Testis (tissue), 3 donors: ENCODE measurements around the gene SMIM7. TPM values are rescaled to one million over a fixed set of nuclear protein-coding genes. Genes with fewer than 3 reads are reported as not detected.
"Not testable (repeated sequence)": the region's sequence is repeated elsewhere in the genome, so short reads cannot be mapped to it uniquely, and the experiment has no call there.

Experiments used
- DNase-seq: peaks from one replicate; pipeline ENCODE4 v3.0.0-alpha.2; 2019
- H3K27ac ChIP-seq, 2 donors: fragments of 200-600 bp; sonication (generic); one replicate each; pipeline ENCODE4 v1.5.1; 2019
- H3K27me3 ChIP-seq: fragments of 200-600 bp; sonication (generic); one replicate; pipeline ENCODE4 v1.5.1; 2019
- H3K36me3 ChIP-seq: fragments of 200-600 bp; sonication (generic); one replicate; pipeline ENCODE4 v1.5.1; 2017; ENCODE audit warnings: low read depth; ENCODE audit errors: missing control alignments
- H3K4me1 ChIP-seq: fragments of 200-600 bp; sonication (generic); one replicate; pipeline ENCODE4 v1.5.1; 2019
- H3K4me3 ChIP-seq, 2 donors: fragments of 200-600 bp; sonication (generic); one replicate each; pipeline ENCODE4 v1.5.1; 2017 to 2019
- H3K9me3 ChIP-seq: fragments of 200-600 bp; sonication (generic); one replicate; pipeline ENCODE4 v1.5.1; 2017
- POLR2A ChIP-seq: fragments of 450-650 bp; IDR thresholded peaks from one replicate; pipeline ENCODE4 v1.6.1; 2017; ENCODE audit warnings: antibody characterized with exemption, mild to moderate bottlenecking, moderate library complexity
- WGBS, 2 donors: methylation state at CpG; one replicate each; pipeline ENCODE4 v1.1.5; 2018; 5-methylcytosine and 5-hydroxymethylcytosine counted together
- intact Hi-C: fragments of 100-400 bp; cut with DNase I; formaldehyde crosslinking; loops from one replicate; pipeline ENCODE4 v1.15.1; 2023; ENCODE audit warnings: low total_unique reads
- polyA plus RNA-seq: library from polyadenylated mRNA; stranded (reverse); fragments of 350-450 nt; fragmentation: Illumina TruSeq; extraction: RNeasy Lipid Tissue Mini Kit (QIAGEN cat#74804); gene quantifications from one replicate; pipeline ENCODE4 v1.2.3, GENCODE V29; 2014; ENCODE audit warnings: low read depth, low replicate concordance; ENCODE audit not compliant: insufficient read depth
- total RNA-seq, 2 donors: library from RNA; depleted of rRNA; stranded (reverse); fragments of >200 nt; gene quantifications; one replicate each; pipeline ENCODE4 v1.2.3, GENCODE V29; 2016
- TF ChIP-seq, protein P1 (sequence below), 3 experiments: fragments of 450-650 bp in 2 of 3; fragments of 200-600 bp in 1 of 3; sonication (generic) in 1 of 3; IDR thresholded peaks; one replicate each; pipeline ENCODE4 v1.5.1; 2016 to 2019; ENCODE audit warnings: antibody characterized with exemption in 3 of 3, mild to moderate bottlenecking in 2 of 3, moderate library complexity in 1 of 3

The SMIM7 gene
- total and polyA plus RNA-seq, 3 donors from 2014 or later: 105 to 119 (median 115) TPM

DNA sequence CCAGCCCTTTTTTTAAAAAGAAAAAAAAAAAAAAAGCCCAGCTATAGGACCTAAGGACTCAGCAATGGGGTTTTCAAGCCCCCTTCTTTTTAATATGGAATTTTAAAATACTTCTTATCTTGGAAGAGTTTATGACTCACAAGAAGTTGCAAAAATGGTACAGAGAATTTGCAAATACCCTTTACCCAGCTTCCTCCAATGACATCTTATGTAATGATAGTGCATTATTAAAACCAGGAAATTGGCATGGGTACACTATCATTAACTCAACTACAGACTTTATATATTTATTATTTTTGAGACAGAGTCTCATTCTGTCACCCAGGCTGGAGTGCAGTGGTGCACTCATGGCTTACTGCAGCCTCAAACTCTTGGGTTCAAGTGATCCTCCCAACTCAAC lies 17.1 kb upstream of the SMIM7 start:
- no peaks in the 10 kb centered on the region for H3K4me1 ChIP-seq
- no peaks in the 10 kb centered on the region for H3K9me3 ChIP-seq
- DNase-seq: no peak
- no peaks in the 10 kb centered on the region for H3K27me3 ChIP-seq
- TF ChIP-seq, protein P1, sequence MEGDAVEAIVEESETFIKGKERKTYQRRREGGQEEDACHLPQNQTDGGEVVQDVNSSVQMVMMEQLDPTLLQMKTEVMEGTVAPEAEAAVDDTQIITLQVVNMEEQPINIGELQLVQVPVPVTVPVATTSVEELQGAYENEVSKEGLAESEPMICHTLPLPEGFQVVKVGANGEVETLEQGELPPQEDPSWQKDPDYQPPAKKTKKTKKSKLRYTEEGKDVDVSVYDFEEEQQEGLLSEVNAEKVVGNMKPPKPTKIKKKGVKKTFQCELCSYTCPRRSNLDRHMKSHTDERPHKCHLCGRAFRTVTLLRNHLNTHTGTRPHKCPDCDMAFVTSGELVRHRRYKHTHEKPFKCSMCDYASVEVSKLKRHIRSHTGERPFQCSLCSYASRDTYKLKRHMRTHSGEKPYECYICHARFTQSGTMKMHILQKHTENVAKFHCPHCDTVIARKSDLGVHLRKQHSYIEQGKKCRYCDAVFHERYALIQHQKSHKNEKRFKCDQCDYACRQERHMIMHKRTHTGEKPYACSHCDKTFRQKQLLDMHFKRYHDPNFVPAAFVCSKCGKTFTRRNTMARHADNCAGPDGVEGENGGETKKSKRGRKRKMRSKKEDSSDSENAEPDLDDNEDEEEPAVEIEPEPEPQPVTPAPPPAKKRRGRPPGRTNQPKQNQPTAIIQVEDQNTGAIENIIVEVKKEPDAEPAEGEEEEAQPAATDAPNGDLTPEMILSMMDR (IDR thresholded peaks at IDR 0.05): no peak
- no peak for TF ChIP-seq POLR2A
- H3K36me3 ChIP-seq: no peaks in the 10 kb centered on the region
- intact Hi-C loops: no loop called here
- no peak overlapping the region for H3K4me3 ChIP-seq
- H3K27ac ChIP-seq: no peak overlapping the region

DNA sequence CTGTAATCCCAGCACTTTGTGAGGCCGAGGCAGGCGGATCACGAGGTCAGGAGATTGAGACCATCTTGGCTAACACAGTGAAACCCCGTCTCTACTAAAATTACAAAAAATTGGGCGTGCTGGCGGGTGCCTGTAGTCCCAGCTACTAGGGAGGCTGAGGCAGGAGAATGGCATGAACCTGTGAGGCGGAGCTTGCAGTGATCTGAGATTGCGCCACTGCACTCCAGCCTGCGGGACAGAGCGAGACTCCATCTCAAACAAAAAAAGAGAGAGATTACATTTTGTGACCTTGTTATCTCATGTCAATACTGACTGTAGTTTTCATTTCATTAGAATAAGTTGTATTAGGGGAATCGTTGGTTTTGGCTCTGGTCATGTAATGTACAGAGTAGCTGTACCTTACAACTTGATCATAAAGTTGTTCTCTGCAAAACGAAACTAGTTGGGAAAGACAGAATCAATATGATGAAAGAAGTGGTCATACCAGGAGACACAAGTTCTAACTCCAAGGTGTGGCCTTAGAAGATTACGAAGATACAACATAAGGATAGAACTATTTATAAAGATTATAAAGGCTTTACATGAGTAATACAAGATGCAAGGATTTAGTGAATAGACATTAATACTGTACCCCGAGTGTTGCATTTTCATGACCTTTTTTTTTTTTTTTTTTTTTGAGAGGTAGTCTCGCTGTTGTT lies 16.3 kb upstream of the SMIM7 start:
- Histone ChIP-seq H3K4me1 (no peaks in the 10 kb centered on the region), H3K27me3 (no peaks in the 10 kb centered on the region), H3K36me3 (no peaks in the 10 kb centered on the region), H3K4me3 (no peak overlapping the region), H3K27ac (no peak overlapping the region), H3K9me3 (no peaks in the 10 kb centered on the region)
- WGBS, 2 donors: 90 to 95% methylated on average over 15 of the region's 15 CpGs
- DNase-seq: no peak
- TF ChIP-seq, protein P1 (IDR thresholded peaks at IDR 0.05): no peak
- no peak for TF ChIP-seq POLR2A
- intact Hi-C loops: no loop called here

DNA sequence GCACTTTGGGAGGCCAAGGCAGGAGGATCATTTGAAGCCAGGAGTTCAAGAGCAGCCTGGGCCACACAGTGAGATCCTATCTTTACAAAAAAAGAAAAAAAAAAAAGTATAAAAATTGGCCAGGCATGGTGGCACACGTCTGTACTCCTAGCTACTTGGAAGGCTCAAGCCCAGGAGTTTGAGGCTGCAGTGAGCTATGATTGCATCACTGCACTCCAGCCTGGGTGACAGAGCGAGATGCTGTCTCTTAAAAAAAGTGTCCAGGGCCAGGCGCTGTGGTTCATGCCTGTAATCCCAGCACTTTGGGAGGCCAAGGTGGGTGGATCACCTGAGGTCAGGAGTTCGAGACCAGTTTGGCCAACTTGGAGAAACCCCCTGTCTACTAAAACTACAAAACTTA lies 13.9 kb upstream of the SMIM7 start:
- H3K27ac ChIP-seq, H3K27me3 ChIP-seq, intact Hi-C loops, DNase-seq, H3K4me3 ChIP-seq, H3K4me1 ChIP-seq, H3K9me3 ChIP-seq, H3K36me3 ChIP-seq: not testable (repeated sequence)
- 93 to 97% methylated on average over 4 of the region's 4 CpGs for WGBS, 2 donors

DNA sequence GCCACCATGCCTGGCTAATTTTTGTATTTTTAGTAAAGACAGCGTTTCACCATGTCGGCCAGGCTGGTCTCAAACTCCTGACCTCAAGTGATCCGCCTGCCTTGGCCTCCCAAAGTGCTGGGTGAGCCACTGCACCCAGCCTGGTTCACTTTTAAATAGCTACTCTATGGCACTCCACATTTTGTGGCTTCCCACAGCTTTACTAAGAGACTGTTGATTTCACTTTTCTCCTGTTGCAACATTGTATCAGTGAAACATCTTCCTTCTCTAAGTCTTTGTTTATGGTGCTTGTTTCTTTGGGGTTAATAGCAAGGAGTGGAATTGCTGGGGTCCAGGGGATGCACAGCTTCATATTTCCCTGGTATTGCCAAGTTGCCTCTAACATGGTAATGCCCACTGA lies 13.3 kb upstream of the SMIM7 start:
- no peaks in the 10 kb centered on the region for H3K27me3 ChIP-seq
- intact Hi-C loops: no loop called here
- WGBS, 2 donors: 75 to 84% methylated on average over 3 of the region's 3 CpGs
- no peak overlapping the region for H3K4me3 ChIP-seq
- H3K4me1 ChIP-seq: no peaks in the 10 kb centered on the region
- no peaks in the 10 kb centered on the region for H3K36me3 ChIP-seq
- H3K27ac ChIP-seq: no peak overlapping the region
- H3K9me3 ChIP-seq: no peaks in the 10 kb centered on the region
- no peak for TF ChIP-seq POLR2A
- TF ChIP-seq, protein P1 (IDR thresholded peaks at IDR 0.05): no peak
- DNase-seq: peak; percentile 19

DNA sequence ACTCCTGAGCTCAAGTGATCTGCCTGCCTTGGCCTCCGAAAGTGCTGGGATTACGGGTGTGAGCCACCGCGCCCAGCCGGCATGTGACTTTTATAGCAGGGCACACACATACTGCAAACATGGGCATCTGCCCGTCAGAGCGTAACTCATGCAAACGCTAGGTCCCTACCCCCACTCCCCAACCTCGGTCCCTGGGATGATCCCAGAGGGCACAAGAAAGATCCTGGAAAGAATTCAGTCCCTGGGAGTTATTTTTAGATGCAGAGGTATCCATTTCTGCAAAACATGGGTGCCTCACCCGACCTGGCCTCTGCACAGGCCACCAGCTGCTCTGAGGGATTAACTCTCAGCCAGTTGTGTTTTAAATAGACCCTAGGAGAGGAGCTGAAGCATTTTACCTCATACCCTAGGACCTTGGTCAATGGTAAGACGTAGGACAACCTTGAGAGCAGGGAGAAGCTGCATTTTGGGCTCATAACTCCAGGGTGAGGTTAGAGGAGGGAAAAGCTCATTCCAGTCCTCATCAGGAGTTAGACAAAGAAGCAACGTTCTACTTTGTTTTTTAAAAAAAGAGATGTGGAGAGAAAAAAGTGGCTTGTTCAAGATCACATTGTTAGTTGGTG lies 11.8 kb upstream of the SMIM7 start:
- Histone ChIP-seq H3K4me1 (no peaks in the 10 kb centered on the region), H3K27ac (no peak overlapping the region), H3K36me3 (no peaks in the 10 kb centered on the region), H3K27me3 (no peaks in the 10 kb centered on the region), H3K4me3 (no peak overlapping the region), H3K9me3 (no peaks in the 10 kb centered on the region)
- no peak for DNase-seq
- 69 to 74% methylated on average over 9 to 12 of the region's 12 CpGs for WGBS, 2 donors
- no peak for TF ChIP-seq POLR2A
- TF ChIP-seq, protein P1 (IDR thresholded peaks at IDR 0.05): no peak
- intact Hi-C loops: no loop called here
